K562 (cell line): ENCODE data around the gene SLC16A10. TPM values are rescaled to one million over a fixed set of nuclear protein-coding genes. Genes with fewer than 3 reads are reported as not detected.

Source experiments
- CCNT2 ChIP-seq: IDR thresholded peaks from 2 replicates; pipeline ENCODE4 v1.6.1; 2011; ENCODE audit warnings: borderline replicate concordance, low read depth, mild to moderate bottlenecking, moderate library complexity, mixed read lengths, low read length; ENCODE audit not compliant: insufficient read length; ENCODE audit errors: extremely low read depth
- CREBBP ChIP-seq: IDR thresholded peaks from one replicate; pipeline ENCODE4 v1.6.1; 2012; ENCODE audit warnings: low read depth, mild to moderate bottlenecking, control low read depth, inconsistent platforms, low read length
- DIDO1 ChIP-seq: fragments of 450-650 bp; IDR thresholded peaks from 2 replicates; pipeline ENCODE4 v1.6.1; 2016; ENCODE audit warnings: low read depth, missing biosample characterization, missing genetic modification characterization
- HNRNPUL1 ChIP-seq: fragments of 200-400 bp; formaldehyde crosslinking; IDR thresholded peaks from 2 replicates; pipeline ENCODE4 v1.6.1; 2017; ENCODE audit warnings: low read length
- IFI16 ChIP-seq: fragments of 250-450 bp; sonication (Bioruptor Pico); IDR thresholded peaks from 2 replicates; pipeline ENCODE4 v2.1.2; 2022; ENCODE audit warnings: mild to moderate bottlenecking, inconsistent platforms
- KDM2B ChIP-seq: fragments of 250-450 bp; sonication (Bioruptor Pico); IDR thresholded peaks from 2 replicates; pipeline ENCODE4 v1.8.0; 2021; ENCODE audit warnings: mild to moderate bottlenecking, moderate library complexity
- NCOR1 ChIP-seq: fragments of 450-650 bp; IDR thresholded peaks from 2 replicates; pipeline ENCODE4 v1.6.1; 2016; ENCODE audit warnings: mild to moderate bottlenecking, moderate library complexity
- SPI1 ChIP-seq: IDR thresholded peaks from 2 replicates; pipeline ENCODE4 v1.6.1; 2011; ENCODE audit warnings: low read depth, low read length, control low read depth, borderline replicate concordance
- TGIF2 ChIP-seq: sonication (generic); formaldehyde crosslinking; IDR thresholded peaks from 2 replicates; pipeline ENCODE4 v1.8.1; 2022; ENCODE audit warnings: mild to moderate bottlenecking, missing genetic modification reagents, moderate library complexity
- THRAP3 ChIP-seq: fragments of 450-650 bp; IDR thresholded peaks from 2 replicates; pipeline ENCODE4 v1.6.1; 2016; ENCODE audit warnings: mild to moderate bottlenecking, inconsistent platforms, borderline replicate concordance
- TRIM28 ChIP-seq: fragments of 450-650 bp; IDR thresholded peaks from 2 replicates; pipeline ENCODE4 v1.6.1; 2017
- U2AF1 ChIP-seq: fragments of 200-400 bp; formaldehyde crosslinking; optimal IDR thresholded peaks from 2 replicates; pipeline ENCODE3; 2017; ENCODE audit warnings: mild to moderate bottlenecking, low read depth, low read length, moderate library complexity
- ZBTB1 ChIP-seq: sonication (generic); formaldehyde crosslinking; IDR thresholded peaks from 2 replicates; pipeline ENCODE4 v1.8.1; 2023; ENCODE audit warnings: missing genetic modification reagents, low read depth, mild to moderate bottlenecking, borderline replicate concordance
- ZNF124 ChIP-seq: sonication (generic); formaldehyde crosslinking; IDR thresholded peaks from 2 replicates; pipeline ENCODE4 v1.8.1; 2022; ENCODE audit warnings: missing genetic modification reagents
- ZNF277 ChIP-seq: fragments of 250-450 bp; sonication (Bioruptor Pico); IDR thresholded peaks from 2 replicates; pipeline ENCODE4 v1.8.0; 2022; ENCODE audit warnings: inconsistent platforms, mild to moderate bottlenecking, moderate library complexity, borderline replicate concordance
- ZNF282 ChIP-seq: sonication (generic); formaldehyde crosslinking; IDR thresholded peaks from 2 replicates; pipeline ENCODE4 v1.8.1; 2023; ENCODE audit warnings: missing genetic modification reagents
- polyA plus RNA-seq, 8 experiments: library from polyadenylated mRNA; depleted of rRNA in 4 of 8; stranded (reverse) in 5 of 8; unstranded in 3 of 8; fragments of >200 nt; fragmentation: Nextera tagmentation in 2 of 8; fragmentation: Illumina TruSeq in 1 of 8; extraction: Ambion mirVana in 2 of 8; extraction: Trizol in 1 of 8; gene quantifications; 2 replicates each; pipeline versions ENCODE4 v1.2.1 to v1.2.3, GENCODE V29; 2011 to 2014; ENCODE audit warnings: inconsistent platforms in 1 of 8, missing spikeins in 1 of 8
- total RNA-seq, 7 experiments: library from RNA; depleted of rRNA in 6 of 7; stranded (reverse); fragments of >200 nt in 6 of 7; fragmentation: Illumina TruSeq in 2 of 7; extraction: Trizol in 2 of 7; gene quantifications; 2 replicates each; pipeline versions ENCODE4 v1.2.1 to v1.2.3, GENCODE V29; 2011 to 2021; ENCODE audit warnings: low replicate concordance in 1 of 7
- TF ChIP-seq, protein P1 (sequence below): fragments of 250-450 bp; sonication (Bioruptor Pico); IDR thresholded peaks from 2 replicates; pipeline ENCODE4 v1.9.0; 2021; ENCODE audit warnings: mild to moderate bottlenecking
- TF ChIP-seq, protein P2 (sequence below): fragments of 150-350 bp; IDR thresholded peaks from 2 replicates; pipeline ENCODE4 v1.6.1; 2014; ENCODE audit warnings: low read depth, mild to moderate bottlenecking, low read length, borderline replicate concordance

The SLC16A10 gene
- total and polyA plus RNA-seq, 9 of the 15 experiments (the other 6 are each of a cell fraction or from before 2014, with no cell fraction given), result 0.02 to 0.54 (median 0.24) TPM; not detected in 4

DNA sequence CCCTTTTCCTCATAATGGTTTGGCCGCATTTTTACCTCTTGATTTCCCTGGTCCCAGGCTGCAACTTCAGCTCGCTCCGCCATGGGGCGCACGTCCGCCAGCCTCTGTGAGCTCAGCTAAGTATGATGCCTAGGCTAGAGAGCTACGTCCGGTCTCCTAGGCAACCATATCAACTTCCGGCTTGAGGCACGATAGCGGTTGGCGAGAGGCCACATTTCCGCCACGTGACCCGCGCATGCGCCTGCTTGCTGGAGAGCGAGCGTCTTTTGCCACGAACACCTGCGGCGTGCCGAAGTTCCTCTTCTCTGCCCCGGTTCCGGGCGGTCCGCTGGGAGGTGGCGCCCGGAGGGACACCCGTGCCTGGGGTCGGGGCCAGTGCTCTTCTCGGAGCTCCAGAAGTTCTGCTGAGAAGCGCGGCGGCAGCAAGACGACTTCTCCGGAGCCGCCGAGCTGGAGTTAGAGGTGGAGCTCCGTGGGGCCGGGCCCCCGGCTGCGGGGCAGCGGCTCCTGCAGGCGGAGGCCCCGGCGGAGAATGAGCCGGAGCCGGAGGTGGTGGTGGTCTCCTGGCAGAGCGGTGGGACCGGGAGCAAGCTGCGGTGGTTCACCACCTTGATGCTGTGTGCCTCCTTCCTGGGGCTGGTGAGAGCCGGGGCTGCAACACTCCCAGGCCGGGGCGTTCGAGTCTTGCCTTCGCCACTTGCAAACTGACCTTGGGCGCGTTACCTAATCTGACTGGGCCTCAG is 172.0 kb downstream of the SLC16A10 start (continued):
- TF ChIP-seq IFI16 (CRISPR knock-in tag) (no peak), DIDO1 (tag) (0 out of 2 replicates have a peak, but pooled peaks have one; percentile 34), ZNF124 (CRISPR knock-in tag) (no peak), KDM2B (CRISPR knock-in tag) (peak; percentile 67; the same call in 1 of the 2 replicates), SPI1 (peak; percentile 27; the same call in 1 of the 2 replicates), ZBTB1 (CRISPR knock-in tag) (no peak), TGIF2 (CRISPR knock-in tag) (no peak), THRAP3 (no peak), CCNT2 (peak; percentile 60), ZNF282 (CRISPR knock-in tag) (no peak), U2AF1 (no peak), TRIM28 (no peak), HNRNPUL1 (no peak), NCOR1 (peak; percentile 10; the same call in 1 of the 2 replicates), CREBBP (no peak), ZNF277 (no peak)
- TF ChIP-seq, protein P1, sequence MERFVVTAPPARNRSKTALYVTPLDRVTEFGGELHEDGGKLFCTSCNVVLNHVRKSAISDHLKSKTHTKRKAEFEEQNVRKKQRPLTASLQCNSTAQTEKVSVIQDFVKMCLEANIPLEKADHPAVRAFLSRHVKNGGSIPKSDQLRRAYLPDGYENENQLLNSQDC (CRISPR knock-in tag), result no peak
- TF ChIP-seq, protein P2, sequence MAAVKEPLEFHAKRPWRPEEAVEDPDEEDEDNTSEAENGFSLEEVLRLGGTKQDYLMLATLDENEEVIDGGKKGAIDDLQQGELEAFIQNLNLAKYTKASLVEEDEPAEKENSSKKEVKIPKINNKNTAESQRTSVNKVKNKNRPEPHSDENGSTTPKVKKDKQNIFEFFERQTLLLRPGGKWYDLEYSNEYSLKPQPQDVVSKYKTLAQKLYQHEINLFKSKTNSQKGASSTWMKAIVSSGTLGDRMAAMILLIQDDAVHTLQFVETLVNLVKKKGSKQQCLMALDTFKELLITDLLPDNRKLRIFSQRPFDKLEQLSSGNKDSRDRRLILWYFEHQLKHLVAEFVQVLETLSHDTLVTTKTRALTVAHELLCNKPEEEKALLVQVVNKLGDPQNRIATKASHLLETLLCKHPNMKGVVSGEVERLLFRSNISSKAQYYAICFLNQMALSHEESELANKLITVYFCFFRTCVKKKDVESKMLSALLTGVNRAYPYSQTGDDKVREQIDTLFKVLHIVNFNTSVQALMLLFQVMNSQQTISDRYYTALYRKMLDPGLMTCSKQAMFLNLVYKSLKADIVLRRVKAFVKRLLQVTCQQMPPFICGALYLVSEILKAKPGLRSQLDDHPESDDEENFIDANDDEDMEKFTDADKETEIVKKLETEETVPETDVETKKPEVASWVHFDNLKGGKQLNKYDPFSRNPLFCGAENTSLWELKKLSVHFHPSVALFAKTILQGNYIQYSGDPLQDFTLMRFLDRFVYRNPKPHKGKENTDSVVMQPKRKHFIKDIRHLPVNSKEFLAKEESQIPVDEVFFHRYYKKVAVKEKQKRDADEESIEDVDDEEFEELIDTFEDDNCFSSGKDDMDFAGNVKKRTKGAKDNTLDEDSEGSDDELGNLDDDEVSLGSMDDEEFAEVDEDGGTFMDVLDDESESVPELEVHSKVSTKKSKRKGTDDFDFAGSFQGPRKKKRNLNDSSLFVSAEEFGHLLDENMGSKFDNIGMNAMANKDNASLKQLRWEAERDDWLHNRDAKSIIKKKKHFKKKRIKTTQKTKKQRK, result no peak
